HG02759 (cell line): ENCODE results near the gene TULP3.

Experiments
- ATAC-seq: cut with Tn5 transposase; IDR thresholded peaks from one replicate; pipeline ENCODE4 v1.9.1; 2021; ENCODE audit warnings: mild to moderate bottlenecking, moderate library complexity; ENCODE audit not compliant: unreplicated experiment

The TULP3 gene

GRCh38 chr12:2963760-2964292 is 73.1 kb downstream of the TULP3 start:
- no peak for ATAC-seq

- ATAC-seq: no peak
Measured at GRCh38 chr12:2967651-2968050, 77.0 kb downstream of the TULP3 start.

- ATAC-seq: no peak
Measured at GRCh38 chr12:2970744-2971143, 80.1 kb downstream of the TULP3 start.

GRCh38 chr12:2973566-2973965 is 82.9 kb downstream of the TULP3 start:
- no peak for ATAC-seq

- no peak for ATAC-seq
Measured at GRCh38 chr12:2974560-2974971, 83.9 kb downstream of the TULP3 start.

- ATAC-seq: no peak
Measured at GRCh38 chr12:2976581-2976996, 85.9 kb downstream of the TULP3 start.

- no peak for ATAC-seq
Measured at GRCh38 chr12:2977776-2978175, 87.1 kb downstream of the TULP3 start.

- ATAC-seq: no peak
Measured at GRCh38 chr12:2979806-2980205, 89.1 kb downstream of the TULP3 start.

- no peak for ATAC-seq
Measured at GRCh38 chr12:2980630-2981029, 89.9 kb downstream of the TULP3 start.

GRCh38 chr12:2982361-2982760 is 91.7 kb downstream of the TULP3 start:
- no peak for ATAC-seq

- ATAC-seq: no peak
Measured at GRCh38 chr12:2984249-2984648, 93.6 kb downstream of the TULP3 start.

- ATAC-seq: no peak
Measured at GRCh38 chr12:2984698-2985097, 94.0 kb downstream of the TULP3 start.

GRCh38 chr12:2986876-2987275 is 96.2 kb downstream of the TULP3 start:
- ATAC-seq: no peak

- ATAC-seq: no peak
Measured at GRCh38 chr12:2988494-2988893, 97.8 kb downstream of the TULP3 start.
